SJCRH30 (cell line): ENCODE data around the gene HYDIN. TPM values are rescaled to one million over a fixed set of nuclear protein-coding genes. Genes with fewer than 3 reads are reported as not detected.

Experiments used
- total RNA-seq: library from RNA; depleted of rRNA; stranded (reverse); fragments of >200 nt; shearing (Covaris generic); gene quantifications from 2 replicates; pipeline ENCODE4 v1.2.3, GENCODE V29; 2014; rRNA removed

The HYDIN gene
- total RNA-seq, 1 experiment from 2014 or later = 0.04 TPM

Other genes starting within 250 kb of the HYDIN start
- 21.1 and 21.2 TPM in 2 replicates for gene CMTR2, start 58.7 kb upstream of the HYDIN start, total RNA-seq
- not detected in 2 replicates for gene CALB2, start 128.0 kb upstream of the HYDIN start, total RNA-seq
- gene TLE7, start 211.3 kb upstream of the HYDIN start, total RNA-seq = not detected in 2 replicates
- gene ZNF23, start 231.5 kb upstream of the HYDIN start, total RNA-seq = 4.4 and 6.2 TPM in 2 replicates